ENCODE results near the gene MDFI.

The MDFI gene

GRCh38 chr6:41664271-41664670 lies 26.0 kb downstream of the MDFI start:
- no peaks in the 10 kb centered on the region for H4K20me1 ChIP-seq (ENCODE audit: insufficient read depth, low read length)
- no peaks in the 10 kb centered on the region for H3K79me2 ChIP-seq (ENCODE audit: insufficient read depth, low read length)
- peaks cover 18% of the 10 kb centered on the region for H3K27me3 ChIP-seq (ENCODE audit: insufficient read depth, low read length)
- H3K9me3 ChIP-seq (ENCODE audit: low read length), result no peaks in the 10 kb centered on the region
- no peak overlapping the region for H2AFZ ChIP-seq (ENCODE audit: low read length)
- no peak for TF ChIP-seq EZH2 (IDR thresholded peaks at IDR 0.05; ENCODE audit: borderline replicate concordance, low read length)
- no peak for TF ChIP-seq CTCF (IDR thresholded peaks at IDR 0.05; ENCODE audit: low read length)
- H3K9me2 ChIP-seq (ENCODE audit: low read depth, low read length), result no peaks in the 10 kb centered on the region
- H3K4me1 ChIP-seq (ENCODE audit: insufficient read depth, low read length, severe bottlenecking), result no peaks in the 10 kb centered on the region
- H3K36me3 ChIP-seq (ENCODE audit: insufficient read depth, low read length), result no peaks in the 10 kb centered on the region
- no peaks in the 10 kb centered on the region for H3F3A ChIP-seq (ENCODE audit: insufficient read depth, low read length)
- no peak overlapping the region for H3K27ac ChIP-seq (ENCODE audit: low read depth, low read length, poor library complexity, severe bottlenecking)
- H3K9ac ChIP-seq (ENCODE audit: low read length), result no peak overlapping the region
- H3K4me2 ChIP-seq (ENCODE audit: low read length), result no peak overlapping the region
- H3K4me3 ChIP-seq (ENCODE audit: low read depth, low read length, poor library complexity, severe bottlenecking), result no peak overlapping the region

DNA sequence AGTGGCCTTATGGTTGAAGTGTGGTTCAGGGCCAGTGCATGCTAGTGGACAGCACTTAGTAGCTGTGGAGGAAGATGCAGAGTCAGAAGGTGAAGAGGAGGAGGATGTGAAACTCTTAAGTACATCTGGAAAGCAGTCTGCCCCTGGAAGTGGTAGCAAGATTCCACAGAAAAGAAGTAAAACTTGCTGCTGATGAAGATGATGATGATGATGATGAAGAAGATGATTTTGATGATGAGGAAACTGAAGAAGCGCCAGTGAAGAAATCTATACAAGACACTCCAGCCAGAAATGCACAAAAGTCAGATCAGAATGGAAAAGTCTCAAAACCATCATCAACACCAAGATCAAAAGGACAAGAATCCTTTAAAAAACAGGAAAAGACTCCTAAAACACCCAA lies 28.9 kb downstream of the MDFI start:
- H3K27ac ChIP-seq (ENCODE audit: low read depth, low read length, poor library complexity, severe bottlenecking), result no peak overlapping the region
- TF ChIP-seq CTCF (IDR thresholded peaks at IDR 0.05; ENCODE audit: low read length) (no peak), EZH2 (IDR thresholded peaks at IDR 0.05; ENCODE audit: borderline replicate concordance, low read length) (no peak)
- H4K20me1 ChIP-seq (ENCODE audit: insufficient read depth, low read length), result no peaks in the 10 kb centered on the region
- H3K4me3 ChIP-seq (ENCODE audit: low read depth, low read length, poor library complexity, severe bottlenecking), result no peak overlapping the region
- no peak overlapping the region for H3K4me2 ChIP-seq (ENCODE audit: low read length)
- H3K9ac ChIP-seq (ENCODE audit: low read length), result no peak overlapping the region
- no peaks in the 10 kb centered on the region for H3K4me1 ChIP-seq (ENCODE audit: insufficient read depth, low read length, severe bottlenecking)
- H3K9me2 ChIP-seq (ENCODE audit: low read depth, low read length), result no peaks in the 10 kb centered on the region
- no peaks in the 10 kb centered on the region for H3K36me3 ChIP-seq (ENCODE audit: insufficient read depth, low read length)
- no peaks in the 10 kb centered on the region for H3K9me3 ChIP-seq (ENCODE audit: low read length)
- peaks cover 13% of the 10 kb centered on the region for H3K27me3 ChIP-seq (ENCODE audit: insufficient read depth, low read length)
- no peaks in the 10 kb centered on the region for H3K79me2 ChIP-seq (ENCODE audit: insufficient read depth, low read length)
- no peak overlapping the region for H2AFZ ChIP-seq (ENCODE audit: low read length)
- H3F3A ChIP-seq (ENCODE audit: insufficient read depth, low read length), result no peaks in the 10 kb centered on the region

DNA sequence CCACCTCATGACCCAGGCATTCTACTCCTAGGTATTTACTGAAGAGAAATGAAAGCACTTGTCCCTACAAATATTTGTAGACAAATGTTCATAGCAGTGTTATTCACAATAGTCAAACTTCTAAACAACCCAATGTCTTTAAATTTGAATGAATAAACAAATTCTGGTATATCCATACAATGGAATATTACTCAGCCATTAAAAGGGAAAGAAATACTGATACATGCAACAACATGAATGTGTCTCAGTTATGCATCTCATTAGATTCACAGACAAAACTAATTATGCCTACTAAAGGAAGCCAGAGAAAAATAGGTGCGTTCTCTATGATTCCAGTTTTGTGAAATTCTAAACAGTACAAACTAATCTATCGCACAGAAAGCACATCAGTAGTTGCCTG lies 30.7 kb downstream of the MDFI start:
- Histone ChIP-seq H3F3A (ENCODE audit: insufficient read depth, low read length) (no peaks in the 10 kb centered on the region), H3K4me3 (ENCODE audit: low read depth, low read length, poor library complexity, severe bottlenecking) (no peak overlapping the region), H3K36me3 (ENCODE audit: insufficient read depth, low read length) (no peaks in the 10 kb centered on the region), H3K4me1 (ENCODE audit: insufficient read depth, low read length, severe bottlenecking) (no peaks in the 10 kb centered on the region), H3K79me2 (ENCODE audit: insufficient read depth, low read length) (no peaks in the 10 kb centered on the region), H3K27me3 (ENCODE audit: insufficient read depth, low read length) (peaks cover 8% of the 10 kb centered on the region), H3K9me3 (ENCODE audit: low read length) (no peaks in the 10 kb centered on the region), H3K27ac (ENCODE audit: low read depth, low read length, poor library complexity, severe bottlenecking) (no peak overlapping the region), H2AFZ (ENCODE audit: low read length) (no peak overlapping the region), H4K20me1 (ENCODE audit: insufficient read depth, low read length) (no peaks in the 10 kb centered on the region), H3K9me2 (ENCODE audit: low read depth, low read length) (no peaks in the 10 kb centered on the region), H3K9ac (ENCODE audit: low read length) (no peak overlapping the region), H3K4me2 (ENCODE audit: low read length) (no peak overlapping the region)
- TF ChIP-seq EZH2 (IDR thresholded peaks at IDR 0.05; ENCODE audit: borderline replicate concordance, low read length), result no peak
- TF ChIP-seq CTCF (IDR thresholded peaks at IDR 0.05; ENCODE audit: low read length), result no peak

Measured in OCI-LY1 (cell line).